IgD-negative memory B cell (primary cell): ENCODE measurements around the gene IPO9. TPM values are rescaled to one million over a fixed set of nuclear protein-coding genes. Genes with fewer than 3 reads are reported as not detected.

ENCODE experiments used
- H3K27ac Mint-ChIP-seq, 3 donors: one replicate each; pipeline ENCODE4 v1.8.0; 2020 to 2022; ENCODE audit warnings: mild to moderate bottlenecking in 3 of 3, mixed read lengths in 3 of 3, moderate library complexity in 1 of 3
- H3K27me3 Mint-ChIP-seq: one replicate; pipeline ENCODE4 v1.8.0; 2021; ENCODE audit warnings: mixed read lengths
- H3K36me3 Mint-ChIP-seq: one replicate; pipeline ENCODE4 v1.8.0; 2020; ENCODE audit warnings: mild to moderate bottlenecking, mixed read lengths
- H3K4me1 Mint-ChIP-seq, 3 donors: one replicate each; pipeline ENCODE4 v1.8.0; 2020 to 2022; ENCODE audit warnings: mixed read lengths in 3 of 3, mild to moderate bottlenecking in 1 of 3
- H3K4me3 Mint-ChIP-seq, 4 donors: one replicate each; pipeline ENCODE4 v1.8.0; 2020 to 2022; ENCODE audit warnings: mild to moderate bottlenecking in 4 of 4, mixed read lengths in 4 of 4, moderate library complexity in 3 of 4
- H3K9me3 Mint-ChIP-seq, 3 donors: one replicate each; pipeline ENCODE4 v1.8.0; 2020 to 2021; ENCODE audit warnings: mixed read lengths in 3 of 3, mild to moderate bottlenecking in 1 of 3
- polyA plus RNA-seq: library from polyadenylated mRNA; unstranded; fragments of 300-500 nt; fragmentation: Illumina TruSeq; gene quantifications from one replicate; pipeline ENCODE4 v1.2.3, GENCODE V29; 2021

The IPO9 gene
- polyA plus RNA-seq, 1 donor from 2014 or later, result 26.8 TPM

- Mint-ChIP-seq H3K27me3 (no peaks in the 10 kb centered on the region), H3K4me1 (no peaks in the 10 kb centered on the region), H3K4me3 (no peak overlapping the region), H3K9me3 (no peaks in the 10 kb centered on the region), H3K36me3 (peaks cover 3% of the 10 kb centered on the region), H3K27ac (no peak overlapping the region)
These were observed 35.5 kb upstream of the IPO9 start for GRCh38 chr1:201793306-201793925.

- Mint-ChIP-seq H3K36me3 (no peaks in the 10 kb centered on the region), H3K27me3 (no peaks in the 10 kb centered on the region), H3K27ac (no peak overlapping the region), H3K4me1 (no peaks in the 10 kb centered on the region), H3K4me3 (no peak overlapping the region), H3K9me3 (no peaks in the 10 kb centered on the region)
These were observed 33.9 kb upstream of the IPO9 start for GRCh38 chr1:201795066-201795465.

- Mint-ChIP-seq H3K27me3 (no peaks in the 10 kb centered on the region), H3K4me3 (no peak overlapping the region), H3K9me3 (no peaks in the 10 kb centered on the region), H3K27ac (no peak overlapping the region), H3K36me3 (peaks cover 8% of the 10 kb centered on the region), H3K4me1 (no peaks in the 10 kb centered on the region)
These were observed 28.7 kb upstream of the IPO9 start for GRCh38 chr1:201800246-201800645.

GRCh38 chr1:201806801-201807200 is 22.2 kb upstream of the IPO9 start:
- no peak overlapping the region for H3K27ac Mint-ChIP-seq
- H3K27me3 Mint-ChIP-seq, result no peaks in the 10 kb centered on the region
- H3K4me3 Mint-ChIP-seq, result no peak overlapping the region
- H3K4me1 Mint-ChIP-seq, result no peaks in the 10 kb centered on the region
- H3K9me3 Mint-ChIP-seq, result no peaks in the 10 kb centered on the region
- H3K36me3 Mint-ChIP-seq, result peaks cover 13% of the 10 kb centered on the region

- no peaks in the 10 kb centered on the region for H3K9me3 Mint-ChIP-seq
- H3K27me3 Mint-ChIP-seq, result no peaks in the 10 kb centered on the region
- H3K27ac Mint-ChIP-seq, result peak overlapping the region in 1 of 3 donors; percentile 40
- H3K4me3 Mint-ChIP-seq, result no peak overlapping the region
- H3K4me1 Mint-ChIP-seq, result no peaks in the 10 kb centered on the region
- H3K36me3 Mint-ChIP-seq, result peaks cover 14% of the 10 kb centered on the region
These were observed 20.9 kb upstream of the IPO9 start for GRCh38 chr1:201807958-201808632.

- H3K27me3 Mint-ChIP-seq, result no peaks in the 10 kb centered on the region
- H3K4me3 Mint-ChIP-seq, result no peak overlapping the region
- H3K27ac Mint-ChIP-seq, result peak overlapping the region in 1 of 3 donors; percentile 40
- no peaks in the 10 kb centered on the region for H3K9me3 Mint-ChIP-seq
- H3K36me3 Mint-ChIP-seq, result peaks cover 14% of the 10 kb centered on the region
- no peaks in the 10 kb centered on the region for H3K4me1 Mint-ChIP-seq
These were observed 20.3 kb upstream of the IPO9 start for GRCh38 chr1:201808633-201808990.

GRCh38 chr1:201809876-201810275 is 19.1 kb upstream of the IPO9 start:
- no peak overlapping the region for H3K4me3 Mint-ChIP-seq
- H3K27ac Mint-ChIP-seq, result no peak overlapping the region
- H3K27me3 Mint-ChIP-seq, result no peaks in the 10 kb centered on the region
- H3K9me3 Mint-ChIP-seq, result no peaks in the 10 kb centered on the region
- peaks cover 10% of the 10 kb centered on the region for H3K36me3 Mint-ChIP-seq
- H3K4me1 Mint-ChIP-seq, result no peaks in the 10 kb centered on the region

GRCh38 chr1:201810466-201811216 is 18.3 kb upstream of the IPO9 start:
- H3K36me3 Mint-ChIP-seq, result peaks cover 10% of the 10 kb centered on the region
- no peak overlapping the region for H3K27ac Mint-ChIP-seq
- no peak overlapping the region for H3K4me3 Mint-ChIP-seq
- H3K27me3 Mint-ChIP-seq, result no peaks in the 10 kb centered on the region
- H3K4me1 Mint-ChIP-seq, result no peaks in the 10 kb centered on the region
- H3K9me3 Mint-ChIP-seq, result no peaks in the 10 kb centered on the region

- Mint-ChIP-seq H3K9me3 (no peaks in the 10 kb centered on the region), H3K4me3 (no peak overlapping the region), H3K4me1 (no peaks in the 10 kb centered on the region), H3K27ac (no peak overlapping the region), H3K27me3 (no peaks in the 10 kb centered on the region), H3K36me3 (peaks cover 11% of the 10 kb centered on the region)
These were observed 15.7 kb upstream of the IPO9 start for GRCh38 chr1:201813226-201813625.

GRCh38 chr1:201816309-201816854 is 12.6 kb upstream of the IPO9 start:
- H3K9me3 Mint-ChIP-seq, result no peaks in the 10 kb centered on the region
- no peak overlapping the region for H3K27ac Mint-ChIP-seq
- peaks cover 11% of the 10 kb centered on the region for H3K36me3 Mint-ChIP-seq
- H3K4me3 Mint-ChIP-seq, result no peak overlapping the region
- H3K27me3 Mint-ChIP-seq, result no peaks in the 10 kb centered on the region
- H3K4me1 Mint-ChIP-seq, result no peaks in the 10 kb centered on the region

- H3K4me3 Mint-ChIP-seq, result no peak overlapping the region
- H3K27ac Mint-ChIP-seq, result no peak overlapping the region
- H3K9me3 Mint-ChIP-seq, result no peaks in the 10 kb centered on the region
These were observed 9.8 kb upstream of the IPO9 start for GRCh38 chr1:201818971-201819750.

GRCh38 chr1:201820413-201820812 is 8.5 kb upstream of the IPO9 start:
- no peak overlapping the region for H3K4me3 Mint-ChIP-seq
- peaks cover 10% of the 10 kb centered on the region for H3K36me3 Mint-ChIP-seq
- H3K27ac Mint-ChIP-seq, result no peak overlapping the region
- H3K27me3 Mint-ChIP-seq, result no peaks in the 10 kb centered on the region
- no peaks in the 10 kb centered on the region for H3K4me1 Mint-ChIP-seq
- H3K9me3 Mint-ChIP-seq, result no peaks in the 10 kb centered on the region

More at GRCh38 chr1:201818971-201819750, 9.8 kb upstream of the IPO9 start:
- no peaks in the 10 kb centered on the region for H3K4me1 Mint-ChIP-seq
- no peaks in the 10 kb centered on the region for H3K27me3 Mint-ChIP-seq
- peaks cover 10% of the 10 kb centered on the region for H3K36me3 Mint-ChIP-seq

GRCh38 chr1:201825245-201825644 is 3.7 kb upstream of the IPO9 start:
- Mint-ChIP-seq H3K36me3 (peaks cover 3% of the 10 kb centered on the region), H3K27me3 (no peaks in the 10 kb centered on the region), H3K9me3 (no peaks in the 10 kb centered on the region), H3K4me3 (no peak overlapping the region), H3K4me1 (peaks cover 6 to 15% (median 12%) of the 10 kb centered on the region in 3 donors), H3K27ac (peak overlapping the region in 1 of 3 donors; percentile 25)

- Mint-ChIP-seq H3K4me1 (peaks cover 16 to 27% (median 25%) of the 10 kb centered on the region in 3 donors), H3K36me3 (no peaks in the 10 kb centered on the region), H3K9me3 (no peaks in the 10 kb centered on the region), H3K27ac (peak overlapping the region in 1 of 3 donors; percentile 73), H3K4me3 (no peak overlapping the region), H3K27me3 (no peaks in the 10 kb centered on the region)
These were observed 2.1 kb upstream of the IPO9 start for GRCh38 chr1:201826830-201827229.
